Measurements from ENCODE around the gene SLC7A10.

Gene SLC7A10

DNA sequence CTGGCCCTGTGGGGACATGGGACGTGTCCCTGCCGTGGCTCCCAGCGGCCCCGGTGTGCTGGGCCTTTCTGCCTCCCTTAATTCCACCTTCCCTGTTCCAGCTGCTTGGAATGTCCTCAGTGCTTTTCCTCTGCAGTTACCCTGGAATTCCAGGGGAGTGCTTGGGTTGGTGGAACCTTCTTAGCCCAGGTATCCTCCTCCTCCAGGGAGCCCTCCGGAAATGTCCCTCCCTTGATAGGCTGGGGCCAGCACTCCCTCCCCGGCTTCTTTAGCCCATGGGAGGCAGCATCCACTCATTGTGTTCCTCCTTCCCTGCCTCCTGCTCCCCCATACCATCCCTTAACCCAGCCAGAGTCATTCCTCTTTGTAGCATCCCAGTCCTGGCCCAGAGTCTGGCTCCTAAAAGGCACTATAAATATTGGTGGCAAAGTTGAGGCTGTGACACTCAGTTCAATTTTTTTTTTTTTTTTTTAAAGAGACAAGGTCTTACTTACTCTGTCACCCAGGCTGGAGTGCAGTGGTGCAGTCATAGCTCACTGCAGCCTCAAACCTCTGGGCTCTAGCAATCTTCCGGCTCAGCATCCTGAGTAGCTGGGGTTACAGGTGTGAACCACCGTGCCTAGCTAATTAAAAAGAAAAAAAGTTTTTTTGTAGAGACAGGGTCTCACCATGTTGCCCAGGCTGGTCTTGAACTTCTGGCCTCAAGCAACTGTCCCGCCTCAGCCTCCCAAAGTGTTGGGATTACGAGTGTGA, 13.7 kb upstream of the SLC7A10 start:
- H3K4me2 ChIP-seq (ENCODE audit: low read length): no peak overlapping the region
- no peak overlapping the region for H2BK120ac ChIP-seq (ENCODE audit: low read depth, low read length)
- no peak overlapping the region for H3K4ac ChIP-seq (ENCODE audit: low read depth, low read length)
- no peak overlapping the region for H3K56ac ChIP-seq (ENCODE audit: low read length)
- no peak overlapping the region for H2BK5ac ChIP-seq (ENCODE audit: low read length)
- no peaks in the 10 kb centered on the region for H3K27me3 ChIP-seq (ENCODE audit: insufficient read depth, low read length, poor library complexity)
- H3K9ac ChIP-seq (ENCODE audit: low read length): no peak overlapping the region
- H3K36me3 ChIP-seq (ENCODE audit: control insufficient read depth, insufficient read depth, low read length): no peaks in the 10 kb centered on the region
- H4K8ac ChIP-seq (ENCODE audit: low read depth, low read length): no peak overlapping the region
- H2BK15ac ChIP-seq (replicated peaks; ENCODE audit: low read depth): no peak overlapping the region
- no CpG with 5 or more reads among the region's 10 CpGs for WGBS (ENCODE audit: extremely low coverage, insufficient coverage, low lambda C conversion rate)
- H2AK5ac ChIP-seq (ENCODE audit: low read length): no peak overlapping the region
- H3K79me2 ChIP-seq (ENCODE audit: control insufficient read depth, insufficient read depth, low read length): no peaks in the 10 kb centered on the region
- no peak for DNase-seq
- no peak overlapping the region for H3K4me3 ChIP-seq (ENCODE audit: low read length)
- no peak overlapping the region for H4K5ac ChIP-seq (ENCODE audit: low read length)
- no peak overlapping the region for H3K18ac ChIP-seq (ENCODE audit: low read length)
- H3K27ac ChIP-seq (ENCODE audit: low read depth, low read length): no peak overlapping the region
- no peaks in the 10 kb centered on the region for H3K4me1 ChIP-seq (ENCODE audit: control insufficient read depth, low read depth, low read length)
- no peaks in the 10 kb centered on the region for H3K79me1 ChIP-seq (ENCODE audit: low read length)
- no peak overlapping the region for H3K23ac ChIP-seq (ENCODE audit: low read length)

- no peak overlapping the region for H2BK15ac ChIP-seq (replicated peaks; ENCODE audit: low read depth)
- no peak overlapping the region for H4K8ac ChIP-seq (ENCODE audit: low read depth, low read length)
- no peak overlapping the region for H2BK120ac ChIP-seq (ENCODE audit: low read depth, low read length)
- H3K79me1 ChIP-seq (ENCODE audit: low read length): no peaks in the 10 kb centered on the region
- no peak overlapping the region for H3K4me3 ChIP-seq (ENCODE audit: low read length)
- H3K36me3 ChIP-seq (ENCODE audit: control insufficient read depth, insufficient read depth, low read length): no peaks in the 10 kb centered on the region
- H3K23ac ChIP-seq (ENCODE audit: low read length): no peak overlapping the region
- no CpG with 5 or more reads among the region's 10 CpGs for WGBS (ENCODE audit: extremely low coverage, insufficient coverage, low lambda C conversion rate)
- no peak overlapping the region for H2AK5ac ChIP-seq (ENCODE audit: low read length)
- H3K4me1 ChIP-seq (ENCODE audit: control insufficient read depth, low read depth, low read length): no peaks in the 10 kb centered on the region
- no peak overlapping the region for H2BK5ac ChIP-seq (ENCODE audit: low read length)
- H3K56ac ChIP-seq (ENCODE audit: low read length): no peak overlapping the region
- no peak overlapping the region for H3K27ac ChIP-seq (ENCODE audit: low read depth, low read length)
- H3K27me3 ChIP-seq (ENCODE audit: insufficient read depth, low read length, poor library complexity): no peaks in the 10 kb centered on the region
- no peaks in the 10 kb centered on the region for H3K79me2 ChIP-seq (ENCODE audit: control insufficient read depth, insufficient read depth, low read length)
- H4K5ac ChIP-seq (ENCODE audit: low read length): no peak overlapping the region
- no peak overlapping the region for H3K9ac ChIP-seq (ENCODE audit: low read length)
- H3K4me2 ChIP-seq (ENCODE audit: low read length): no peak overlapping the region
- no peak overlapping the region for H3K18ac ChIP-seq (ENCODE audit: low read length)
- DNase-seq: no peak
- no peak overlapping the region for H3K4ac ChIP-seq (ENCODE audit: low read depth, low read length)
These were observed 13.0 kb upstream of the SLC7A10 start for GRCh38 chr19:33238481-33239149.

DNA sequence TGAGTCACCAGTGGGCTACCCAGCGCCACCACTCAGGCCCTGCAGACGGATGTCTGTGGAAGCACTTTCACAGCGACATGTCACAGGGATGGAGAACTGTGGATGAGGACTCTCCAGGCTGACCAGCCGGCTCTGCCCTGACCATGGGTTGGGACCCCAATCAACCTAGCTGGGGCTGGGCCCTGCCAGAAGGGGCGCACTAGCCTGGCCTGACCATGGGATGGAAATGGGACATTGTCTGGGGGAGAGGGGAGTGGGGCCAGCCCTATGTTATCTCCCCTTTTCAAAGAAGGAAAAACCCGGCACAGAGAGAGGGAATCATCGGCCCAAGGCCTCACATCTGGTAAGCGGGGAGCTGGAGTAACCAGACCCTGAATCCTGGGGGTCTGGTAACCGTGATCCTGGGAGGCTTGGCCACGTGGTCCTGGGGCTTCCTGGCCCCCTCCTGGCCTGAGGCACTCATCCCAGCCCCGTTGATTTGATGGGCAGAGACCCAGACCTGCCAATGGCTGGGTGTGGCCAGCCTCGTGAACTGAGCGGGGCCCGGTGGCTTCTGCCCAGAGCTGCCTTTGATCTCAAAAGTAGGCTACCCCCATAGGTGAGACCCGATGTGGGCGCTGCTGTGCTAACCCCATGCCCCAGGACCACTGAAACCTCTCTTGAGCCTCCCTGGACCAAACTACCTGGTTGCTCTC, 11.2 kb upstream of the SLC7A10 start:
- Histone ChIP-seq H3K4me1 (ENCODE audit: control insufficient read depth, low read depth, low read length) (no peaks in the 10 kb centered on the region), H2AK5ac (ENCODE audit: low read length) (no peak overlapping the region), H3K27ac (ENCODE audit: low read depth, low read length) (no peak overlapping the region), H3K4me2 (ENCODE audit: low read length) (no peak overlapping the region), H2BK120ac (ENCODE audit: low read depth, low read length) (no peak overlapping the region), H3K18ac (ENCODE audit: low read length) (no peak overlapping the region), H3K79me2 (ENCODE audit: control insufficient read depth, insufficient read depth, low read length) (no peaks in the 10 kb centered on the region), H3K9ac (ENCODE audit: low read length) (no peak overlapping the region), H2BK15ac (replicated peaks; ENCODE audit: low read depth) (no peak overlapping the region), H3K4ac (ENCODE audit: low read depth, low read length) (no peak overlapping the region), H4K8ac (ENCODE audit: low read depth, low read length) (no peak overlapping the region), H3K27me3 (ENCODE audit: insufficient read depth, low read length, poor library complexity) (no peaks in the 10 kb centered on the region), H3K36me3 (ENCODE audit: control insufficient read depth, insufficient read depth, low read length) (no peaks in the 10 kb centered on the region), H2BK5ac (ENCODE audit: low read length) (no peak overlapping the region), H3K23ac (ENCODE audit: low read length) (no peak overlapping the region), H3K79me1 (ENCODE audit: low read length) (no peaks in the 10 kb centered on the region), H4K5ac (ENCODE audit: low read length) (no peak overlapping the region), H3K56ac (ENCODE audit: low read length) (no peak overlapping the region), H3K4me3 (ENCODE audit: low read length) (no peak overlapping the region)
- no peak for DNase-seq
- WGBS (ENCODE audit: extremely low coverage, insufficient coverage, low lambda C conversion rate): no CpG with 5 or more reads among the region's 16 CpGs

DNA sequence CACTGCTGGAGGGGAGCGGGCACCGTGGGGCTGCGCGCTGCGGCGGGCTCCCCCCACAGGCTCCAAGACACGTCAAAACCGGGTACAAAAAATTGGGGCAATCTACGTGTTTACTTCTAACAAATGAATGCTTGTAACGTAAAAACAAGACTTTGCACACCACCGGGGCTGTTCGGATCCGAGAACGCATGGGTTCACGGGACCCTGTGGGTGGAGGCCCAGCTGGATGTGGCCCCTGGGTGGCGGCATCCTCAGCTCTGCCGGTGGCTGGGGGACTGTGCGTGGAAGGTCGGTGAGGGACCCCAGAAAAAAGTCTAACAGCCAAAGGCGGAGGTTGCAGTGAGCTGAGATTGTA, 10.3 kb upstream of the SLC7A10 start:
- DNase-seq: no peak
- Histone ChIP-seq H2BK120ac (ENCODE audit: low read depth, low read length) (no peak overlapping the region), H2BK15ac (replicated peaks; ENCODE audit: low read depth) (no peak overlapping the region), H3K79me2 (ENCODE audit: control insufficient read depth, insufficient read depth, low read length) (no peaks in the 10 kb centered on the region), H3K18ac (ENCODE audit: low read length) (no peak overlapping the region), H2AK5ac (ENCODE audit: low read length) (no peak overlapping the region), H3K36me3 (ENCODE audit: control insufficient read depth, insufficient read depth, low read length) (no peaks in the 10 kb centered on the region), H3K27me3 (ENCODE audit: insufficient read depth, low read length, poor library complexity) (no peaks in the 10 kb centered on the region), H3K4me3 (ENCODE audit: low read length) (no peak overlapping the region), H3K9ac (ENCODE audit: low read length) (no peak overlapping the region), H3K27ac (ENCODE audit: low read depth, low read length) (no peak overlapping the region), H3K23ac (ENCODE audit: low read length) (no peak overlapping the region), H4K5ac (ENCODE audit: low read length) (no peak overlapping the region), H3K79me1 (ENCODE audit: low read length) (no peaks in the 10 kb centered on the region), H3K4me1 (ENCODE audit: control insufficient read depth, low read depth, low read length) (no peaks in the 10 kb centered on the region), H3K56ac (ENCODE audit: low read length) (no peak overlapping the region), H3K4ac (ENCODE audit: low read depth, low read length) (no peak overlapping the region), H4K8ac (ENCODE audit: low read depth, low read length) (no peak overlapping the region), H3K4me2 (ENCODE audit: low read length) (no peak overlapping the region), H2BK5ac (ENCODE audit: low read length) (no peak overlapping the region)
- no CpG with 5 or more reads among the region's 20 CpGs for WGBS (ENCODE audit: extremely low coverage, insufficient coverage, low lambda C conversion rate)

GRCh38 chr19:33235269-33235995, 9.8 kb upstream of the SLC7A10 start:
- no peaks in the 10 kb centered on the region for H3K27me3 ChIP-seq (ENCODE audit: insufficient read depth, low read length, poor library complexity)
- H4K8ac ChIP-seq (ENCODE audit: low read depth, low read length): no peak overlapping the region
- H2BK15ac ChIP-seq (replicated peaks; ENCODE audit: low read depth): no peak overlapping the region
- H3K56ac ChIP-seq (ENCODE audit: low read length): no peak overlapping the region
- H2BK120ac ChIP-seq (ENCODE audit: low read depth, low read length): no peak overlapping the region
- DNase-seq: peak; percentile 81
- H3K4me3 ChIP-seq (ENCODE audit: low read length): no peak overlapping the region
- H3K9ac ChIP-seq (ENCODE audit: low read length): no peak overlapping the region
- H4K5ac ChIP-seq (ENCODE audit: low read length): no peak overlapping the region
- no peak overlapping the region for H3K18ac ChIP-seq (ENCODE audit: low read length)
- no peaks in the 10 kb centered on the region for H3K79me1 ChIP-seq (ENCODE audit: low read length)
- no peak overlapping the region for H2AK5ac ChIP-seq (ENCODE audit: low read length)
- H3K4me1 ChIP-seq (ENCODE audit: control insufficient read depth, low read depth, low read length): no peaks in the 10 kb centered on the region
- no peak overlapping the region for H3K23ac ChIP-seq (ENCODE audit: low read length)
- no peak overlapping the region for H3K27ac ChIP-seq (ENCODE audit: low read depth, low read length)
- WGBS (ENCODE audit: extremely low coverage, insufficient coverage, low lambda C conversion rate): no CpG with 5 or more reads among the region's 30 CpGs
- no peak overlapping the region for H3K4ac ChIP-seq (ENCODE audit: low read depth, low read length)
- H3K36me3 ChIP-seq (ENCODE audit: control insufficient read depth, insufficient read depth, low read length): no peaks in the 10 kb centered on the region
- no peak overlapping the region for H3K4me2 ChIP-seq (ENCODE audit: low read length)
- H2BK5ac ChIP-seq (ENCODE audit: low read length): no peak overlapping the region
- no peaks in the 10 kb centered on the region for H3K79me2 ChIP-seq (ENCODE audit: control insufficient read depth, insufficient read depth, low read length)
